ENCODE measurements around the gene KCNMA1.

The KCNMA1 gene

DNA sequence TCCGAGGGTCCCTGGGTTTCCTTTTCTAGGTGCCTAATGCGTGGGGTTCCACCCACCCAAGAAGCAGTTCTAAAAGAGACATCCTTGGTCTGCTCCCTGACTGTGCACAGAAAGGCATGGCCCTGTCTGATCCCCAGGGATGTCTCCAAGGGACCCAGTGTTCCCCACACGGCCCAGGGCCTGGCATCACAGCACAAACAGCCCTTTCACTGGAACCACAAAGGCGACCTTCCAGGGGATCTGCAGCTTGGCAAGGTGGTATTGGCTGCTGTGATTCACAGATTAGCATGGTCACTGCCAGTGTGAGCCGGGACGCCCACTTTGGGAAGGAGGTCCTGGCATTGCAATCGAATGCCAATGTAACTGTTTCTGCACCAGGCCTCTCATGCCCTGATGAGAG, 6.4 kb downstream of the KCNMA1 start:
- DNase-seq = no peak

DNA sequence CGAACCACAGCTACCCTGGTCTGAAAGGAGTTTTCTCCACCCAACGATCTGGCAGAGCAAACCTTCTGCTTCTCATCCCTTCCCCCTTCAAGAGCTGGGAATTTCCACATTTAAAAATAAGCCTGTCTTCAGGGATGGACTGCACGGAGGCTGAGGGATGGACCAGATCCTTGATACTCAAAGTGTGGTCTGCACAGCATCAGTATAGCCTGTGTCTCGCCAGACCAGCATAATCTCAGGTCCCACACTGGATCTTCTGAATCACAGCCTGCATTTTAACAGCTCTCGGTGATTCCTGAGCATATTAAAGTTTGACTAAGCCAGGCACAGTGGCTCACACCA, 7.1 kb downstream of the KCNMA1 start:
- DNase-seq = no peak

DNA sequence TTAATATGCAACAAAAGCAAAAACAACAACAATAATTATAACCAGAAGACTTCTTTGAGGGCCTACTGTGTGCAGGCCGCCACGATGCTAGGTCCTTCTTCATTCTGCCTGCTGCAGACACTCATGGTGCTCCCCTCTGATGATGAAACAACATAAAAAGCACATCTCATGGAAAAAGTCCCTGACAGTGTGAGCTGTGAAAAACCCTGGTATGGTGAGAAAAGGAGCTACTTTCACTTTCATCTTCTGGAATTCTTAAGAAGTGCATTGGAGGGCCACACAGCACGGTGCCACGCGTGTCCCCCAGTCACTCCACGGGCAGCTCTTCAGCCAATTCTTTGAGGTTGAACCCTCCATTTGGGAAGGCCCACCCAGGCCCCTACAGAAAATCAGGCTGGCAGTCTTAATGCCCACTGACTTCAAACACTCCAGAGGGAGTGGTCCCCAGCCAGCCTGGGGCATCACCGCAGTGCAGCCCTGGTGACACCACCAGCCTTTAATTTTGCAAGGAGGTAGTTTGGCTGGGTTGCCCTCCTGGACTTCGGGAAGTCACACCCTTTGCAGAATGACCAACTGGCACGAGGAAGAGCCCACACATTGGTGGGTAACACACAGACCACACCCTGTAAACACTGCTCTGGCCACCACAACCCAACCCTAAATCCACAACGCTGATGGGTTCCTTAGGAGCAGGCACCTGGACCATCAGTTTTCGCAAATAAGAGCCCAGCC, 7.7 kb downstream of the KCNMA1 start:
- DNase-seq = peak; percentile 66 to 73 (median 67)

DNA sequence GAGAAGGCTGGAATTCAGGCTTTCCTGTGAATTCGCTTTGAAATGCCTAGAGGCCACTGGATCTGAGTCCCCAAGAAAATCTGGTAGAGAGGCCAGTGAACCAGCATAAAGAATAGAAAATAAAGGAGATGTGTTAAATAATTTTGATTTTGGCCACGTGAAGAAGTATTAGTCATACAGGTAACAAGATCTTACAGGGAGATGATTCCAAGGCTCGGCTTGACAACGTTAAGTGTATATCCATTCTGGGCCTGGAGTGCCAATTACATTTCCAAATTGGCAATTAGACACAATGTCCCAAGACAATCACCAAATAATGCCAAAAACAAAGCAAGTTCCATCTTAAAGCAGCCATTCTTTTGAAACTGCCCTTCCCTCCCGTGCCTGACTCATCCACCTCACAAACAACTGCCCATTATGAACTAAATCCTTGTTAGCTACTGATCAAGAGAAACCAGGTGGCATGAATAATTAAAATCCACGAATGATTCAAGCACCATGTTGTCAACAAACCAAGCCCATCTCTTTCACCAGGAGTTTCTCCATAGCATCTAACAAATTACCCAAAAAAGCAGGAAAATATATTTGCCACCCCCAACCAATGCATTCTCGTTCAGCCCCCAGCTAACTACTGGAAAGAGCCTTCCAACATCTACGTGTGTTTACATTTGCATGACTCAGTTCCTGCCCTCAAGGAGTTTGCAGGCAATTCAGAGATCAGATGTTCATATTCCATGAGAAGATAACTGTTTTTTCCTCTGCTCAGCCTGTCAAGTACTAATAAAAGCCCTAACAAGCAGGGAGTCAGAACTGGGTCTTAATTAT, 8.5 kb downstream of the KCNMA1 start:
- DNase-seq = no peak

DNA sequence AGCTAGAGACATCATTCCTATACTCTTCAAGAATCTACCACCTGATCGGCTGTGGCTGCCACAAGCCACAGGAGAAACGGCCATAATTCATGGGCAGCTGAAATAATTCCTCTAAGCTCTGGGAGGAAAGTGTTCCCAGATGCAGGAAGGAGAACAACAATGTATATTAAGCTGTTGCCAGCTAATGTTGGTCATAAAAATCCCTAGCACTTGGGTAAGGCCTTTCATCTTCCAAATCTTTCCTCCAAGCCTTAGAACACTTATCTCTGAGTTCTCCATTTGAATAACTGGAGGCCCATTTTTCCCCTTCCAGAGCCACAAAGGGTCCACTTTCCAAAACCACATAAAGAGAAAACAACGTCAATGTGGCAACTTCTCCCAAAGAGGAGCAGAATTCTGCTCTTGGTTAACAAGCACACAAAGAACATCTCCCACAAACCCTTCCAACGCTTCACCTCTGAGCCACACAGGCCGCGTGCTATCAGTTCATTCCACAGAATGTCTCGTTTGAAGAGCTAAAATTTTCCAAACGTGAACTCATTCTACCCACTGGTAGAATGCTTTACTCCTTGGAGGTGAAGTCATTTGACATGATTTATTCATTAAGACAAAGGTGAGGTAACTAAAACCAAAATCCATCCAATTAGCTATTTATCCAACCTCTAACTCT, 11.2 kb downstream of the KCNMA1 start:
- DNase-seq = no peak

DNA sequence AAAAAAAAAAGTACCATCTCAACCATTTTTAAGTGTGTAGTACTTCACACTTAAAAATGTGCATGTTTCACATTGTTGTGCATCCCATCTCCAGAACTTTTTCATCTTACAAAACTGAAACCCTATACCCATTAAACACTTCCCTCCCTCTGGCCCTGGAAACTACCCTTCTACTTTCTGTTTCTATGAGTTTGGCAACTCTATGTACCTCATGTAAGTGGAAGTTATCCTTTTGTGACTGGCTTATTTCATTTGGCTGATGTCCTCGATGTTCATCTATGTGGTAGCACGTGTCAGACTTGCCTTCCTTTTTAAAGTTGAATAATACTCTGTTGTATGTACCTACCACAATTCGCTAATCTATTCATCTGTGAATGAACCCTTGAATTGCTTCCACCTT, 12.2 kb downstream of the KCNMA1 start:
- peak; percentile 72 to 85 (median 77) for DNase-seq

DNA sequence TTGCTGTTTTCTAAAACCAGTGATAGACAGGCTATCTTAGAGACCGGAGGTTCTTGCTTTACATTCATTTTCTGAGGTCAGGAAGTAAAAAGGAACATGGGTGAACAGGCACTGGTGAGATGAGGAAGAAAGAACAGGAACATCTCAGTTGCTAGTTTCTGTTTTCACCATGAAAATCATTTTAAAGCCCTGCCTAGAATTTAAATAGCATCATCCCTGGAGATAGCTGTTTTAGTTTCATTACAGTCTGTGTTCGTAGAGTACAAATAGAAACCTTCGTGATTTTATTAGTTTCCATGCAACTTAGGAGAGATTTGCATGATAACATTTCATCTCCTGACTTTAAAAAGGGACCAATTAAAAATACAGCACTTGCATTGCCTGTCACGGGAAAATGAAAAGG, 14.7 kb downstream of the KCNMA1 start:
- peak; percentile 59 to 84 (median 78) for DNase-seq

DNA sequence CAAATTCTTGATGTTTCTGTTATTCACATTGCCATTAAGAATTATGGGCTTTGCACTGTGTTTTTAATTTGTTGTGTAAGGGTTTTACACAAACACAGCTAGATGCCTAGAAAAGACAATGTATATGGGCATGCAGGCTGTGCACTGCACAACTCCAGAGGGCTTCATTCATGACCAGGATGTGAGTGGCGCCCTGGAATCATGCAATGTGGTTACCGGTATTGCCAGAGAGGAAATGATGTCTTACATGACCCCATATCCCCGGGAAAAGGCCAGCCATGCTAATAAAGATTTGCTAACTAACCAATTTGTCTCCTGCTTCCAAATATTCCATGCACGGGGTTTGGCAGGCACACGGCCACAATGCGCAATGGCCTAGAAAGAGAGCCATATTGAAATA, 16.9 kb downstream of the KCNMA1 start:
- DNase-seq = peak; percentile 54 to 69 (median 57)

DNA sequence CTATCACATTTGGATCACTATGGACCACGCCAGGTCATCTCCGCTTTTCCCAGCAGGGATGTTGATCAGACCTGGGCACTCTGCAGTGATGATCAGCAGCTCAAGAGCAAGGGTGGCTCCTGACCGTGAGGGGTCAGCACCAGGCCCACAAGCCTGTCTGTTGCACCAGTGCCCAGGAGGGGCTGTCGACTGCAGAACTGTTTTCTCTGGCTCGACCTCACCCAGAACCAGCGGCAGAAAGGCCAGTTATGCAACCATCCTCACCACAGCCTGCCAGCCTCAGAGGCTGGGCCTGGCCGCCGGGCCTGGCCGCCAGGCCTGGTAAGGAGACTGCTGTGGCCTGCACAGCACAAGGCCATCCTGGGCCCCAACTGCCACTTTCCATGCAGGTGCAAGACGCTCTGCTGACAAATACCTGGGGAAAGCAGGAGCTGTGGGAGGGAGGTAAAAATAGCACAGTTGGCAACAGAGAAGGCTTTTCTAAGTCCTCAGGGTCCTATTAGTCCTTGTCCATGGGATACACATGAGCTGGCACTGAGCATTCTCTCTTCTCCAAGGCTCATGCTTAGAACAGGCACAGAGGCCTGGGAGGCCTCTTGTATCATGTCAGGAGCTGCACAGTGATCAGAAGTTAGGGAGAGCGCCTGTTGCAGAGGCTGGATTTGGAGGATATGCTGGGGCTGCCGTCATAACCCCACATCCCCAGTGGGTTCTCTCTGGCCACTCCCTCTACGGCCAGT, 17.5 kb downstream of the KCNMA1 start:
- DNase-seq = no peak

DNA sequence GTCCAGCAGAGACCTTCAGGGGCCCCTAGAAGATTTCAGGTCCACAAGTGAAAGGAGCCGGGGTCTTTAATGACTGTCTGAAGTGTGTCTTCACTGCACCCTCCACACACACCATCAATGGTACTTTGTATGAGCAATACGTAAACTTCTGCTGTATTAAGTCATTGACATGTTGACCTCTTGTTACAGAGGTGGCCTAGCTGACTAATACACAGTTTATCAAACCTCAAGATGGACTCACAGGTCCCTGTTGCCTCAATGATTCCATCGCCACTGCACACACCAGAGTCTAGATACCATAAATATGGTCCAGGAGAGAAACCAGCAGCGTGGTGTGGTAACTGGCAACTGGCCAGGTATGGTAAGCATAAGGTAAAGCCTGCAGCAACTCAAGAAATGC, 19.5 kb downstream of the KCNMA1 start:
- DNase-seq = no peak

DNA sequence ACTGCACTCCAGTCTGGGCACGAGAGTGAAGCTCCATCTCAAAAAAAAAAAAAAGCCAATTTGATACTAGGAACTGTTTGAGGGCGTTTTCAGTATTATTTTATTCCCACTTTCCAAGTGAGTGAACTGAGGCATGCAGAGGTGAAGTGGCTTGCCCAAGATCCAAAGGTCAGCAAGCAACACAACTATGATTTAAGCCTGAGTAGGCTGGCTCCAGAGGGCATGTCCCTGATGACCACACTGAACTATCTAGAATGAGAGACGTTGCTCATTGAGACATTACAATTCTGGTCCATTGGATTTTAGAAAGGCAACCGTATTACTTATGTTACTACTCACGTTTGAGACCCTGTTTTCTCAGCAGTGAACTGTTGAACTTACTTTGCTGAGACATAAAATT, 20.8 kb downstream of the KCNMA1 start:
- no peak for DNase-seq

DNA sequence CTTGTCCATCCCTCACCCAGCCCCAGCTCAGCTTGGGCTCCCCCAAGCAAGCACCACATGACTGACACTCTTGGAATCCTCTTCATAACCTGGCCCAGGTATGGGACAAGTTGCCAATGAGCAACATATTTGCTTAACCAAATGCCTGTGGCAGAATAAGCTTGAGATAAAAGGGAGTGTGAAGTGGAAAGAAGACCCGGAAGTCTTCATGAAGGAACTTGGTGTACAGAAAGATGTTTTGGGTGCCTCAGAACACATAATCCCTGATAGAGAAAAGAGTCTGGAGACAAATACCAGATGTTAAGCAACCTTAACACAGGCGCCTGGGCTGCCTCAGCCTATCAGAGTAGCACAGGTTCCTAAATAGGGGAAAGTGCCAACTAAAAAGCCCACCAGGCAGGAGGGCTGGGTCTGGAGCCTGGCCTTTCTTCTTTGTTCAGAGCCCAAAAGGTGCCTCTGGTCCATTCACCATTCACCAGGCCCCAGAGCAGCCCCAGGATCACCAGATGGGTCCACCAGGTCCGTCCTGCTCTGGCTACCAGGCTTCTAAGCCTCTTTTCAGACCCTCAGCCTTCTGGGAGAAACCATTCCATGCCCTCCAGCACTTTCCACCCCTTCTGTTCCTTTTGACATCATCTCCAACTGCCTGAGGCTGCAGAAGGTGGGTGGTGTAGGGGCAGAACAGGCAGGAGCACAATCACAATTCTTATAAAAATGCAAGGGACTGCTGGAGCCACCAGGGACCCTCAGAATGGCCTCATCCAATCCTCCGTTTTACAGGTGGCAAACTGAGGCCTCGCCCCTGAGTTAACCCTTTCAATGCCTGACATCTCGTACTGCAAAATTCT, 22.6 kb downstream of the KCNMA1 start:
- no peak for DNase-seq

DNA sequence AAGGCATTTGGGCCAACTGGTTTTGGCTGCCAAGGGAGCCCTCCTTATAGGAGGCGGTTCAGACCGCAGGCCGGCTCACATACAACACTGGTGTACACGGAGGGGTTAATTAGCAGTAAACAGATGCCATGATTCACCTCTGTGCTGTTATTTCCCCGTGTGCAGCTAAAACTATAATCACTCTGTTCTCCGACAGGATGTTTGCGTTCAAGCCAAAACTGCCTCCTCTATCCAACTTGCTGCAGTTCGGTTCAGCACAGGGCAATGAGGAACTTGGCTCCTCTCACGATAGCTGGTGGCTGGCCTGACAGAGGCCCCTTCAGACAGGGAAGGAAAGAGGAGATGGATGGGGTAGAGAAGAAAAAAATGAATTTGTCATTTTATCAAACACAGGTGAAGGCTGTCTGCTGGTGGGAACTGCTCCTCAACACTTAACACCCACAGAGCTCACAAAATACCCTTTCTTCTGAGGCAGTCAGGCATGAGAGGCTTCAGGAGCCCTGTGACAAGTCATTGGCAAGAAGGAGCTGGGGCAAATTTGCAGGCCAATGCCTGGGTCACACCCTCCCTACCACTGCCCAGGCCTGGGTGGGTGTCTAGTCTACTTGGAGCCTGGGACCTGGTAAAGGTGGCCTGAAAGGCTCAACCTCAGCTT, 24.0 kb downstream of the KCNMA1 start:
- DNase-seq = peak in 1 of 3 donors; percentile 35

DNA sequence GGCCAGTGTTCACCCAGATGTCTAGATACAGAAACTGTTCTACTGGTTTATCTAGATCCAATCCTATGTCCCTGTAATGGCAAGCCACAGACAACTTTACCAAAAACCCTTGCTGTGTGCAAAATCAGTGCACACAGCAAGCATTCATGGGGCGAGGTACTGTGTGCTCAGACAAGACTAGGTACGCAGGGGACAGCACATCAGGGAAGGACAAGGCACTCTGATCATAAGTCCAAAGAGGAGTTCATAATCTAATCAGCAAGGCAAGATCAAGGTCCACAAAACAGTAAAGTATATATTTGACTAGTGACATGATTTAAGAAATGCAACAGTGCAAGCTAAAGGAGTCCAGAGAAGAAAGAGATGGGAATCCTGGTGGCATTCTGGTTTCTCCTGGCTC, 25.9 kb downstream of the KCNMA1 start:
- no peak for DNase-seq

DNA sequence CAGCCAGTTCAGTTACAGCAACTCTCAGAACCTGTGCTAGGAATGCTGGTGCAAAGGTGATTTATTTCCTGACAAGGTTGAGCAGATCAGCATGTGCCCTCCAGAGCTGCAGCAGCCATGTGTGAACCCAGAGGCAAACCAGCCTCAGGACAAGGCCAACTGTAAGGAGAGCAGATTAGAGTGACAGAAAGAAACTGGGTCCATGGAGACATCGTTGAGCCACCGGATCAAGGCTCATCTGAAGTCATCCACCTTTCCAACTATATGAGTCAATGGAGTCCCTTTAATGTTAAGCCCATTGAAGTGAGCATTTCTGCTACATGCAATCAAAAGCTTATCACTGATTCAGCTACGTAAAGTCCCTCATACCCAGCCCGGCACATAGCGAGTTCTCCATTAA, 26.4 kb downstream of the KCNMA1 start:
- DNase-seq = no peak

DNA sequence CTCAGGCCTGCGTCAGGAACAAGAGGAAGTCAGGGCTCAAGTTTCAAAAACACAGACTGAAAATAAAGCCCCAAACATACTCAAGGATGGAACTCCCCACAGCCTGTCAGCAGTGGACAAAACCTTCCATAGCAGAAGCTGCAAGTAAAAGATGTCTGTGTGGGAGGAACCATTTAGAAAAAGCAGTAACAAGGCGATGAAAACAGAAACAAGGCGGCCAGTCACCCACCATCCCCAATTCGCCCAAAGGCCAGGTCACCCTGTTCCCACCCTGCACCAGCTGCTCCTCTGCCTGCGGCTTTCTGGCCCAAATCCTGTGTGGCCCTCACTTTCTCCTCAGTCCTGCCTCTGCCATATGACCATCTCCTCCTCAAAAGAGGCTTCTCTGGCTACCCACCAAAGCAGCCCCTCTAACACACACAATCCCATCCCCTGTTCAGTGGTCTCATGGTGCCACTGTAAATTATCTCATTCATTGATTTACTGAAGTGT, 27.8 kb downstream of the KCNMA1 start:
- DNase-seq = peak; percentile 77 to 85 (median 77)

DNA sequence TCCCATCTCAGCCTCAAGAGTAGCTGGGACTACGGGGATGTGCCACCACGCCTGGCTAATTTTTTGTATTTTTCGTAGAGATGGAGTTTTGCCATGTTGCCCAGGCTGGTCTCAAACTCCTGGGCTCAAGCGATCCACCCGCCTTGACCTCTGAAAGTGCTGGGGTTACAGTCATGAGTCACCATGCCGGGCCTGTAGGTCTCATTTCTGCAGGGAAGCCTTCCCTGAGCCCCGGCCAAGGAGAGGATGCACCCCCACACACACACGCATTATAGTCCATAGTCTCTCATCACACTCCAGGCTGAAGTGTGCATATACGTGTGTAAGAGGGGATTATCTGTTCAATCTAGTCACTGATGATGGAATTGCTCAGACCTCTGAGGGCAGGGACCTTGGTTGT, 29.3 kb downstream of the KCNMA1 start:
- no peak for DNase-seq

DNA sequence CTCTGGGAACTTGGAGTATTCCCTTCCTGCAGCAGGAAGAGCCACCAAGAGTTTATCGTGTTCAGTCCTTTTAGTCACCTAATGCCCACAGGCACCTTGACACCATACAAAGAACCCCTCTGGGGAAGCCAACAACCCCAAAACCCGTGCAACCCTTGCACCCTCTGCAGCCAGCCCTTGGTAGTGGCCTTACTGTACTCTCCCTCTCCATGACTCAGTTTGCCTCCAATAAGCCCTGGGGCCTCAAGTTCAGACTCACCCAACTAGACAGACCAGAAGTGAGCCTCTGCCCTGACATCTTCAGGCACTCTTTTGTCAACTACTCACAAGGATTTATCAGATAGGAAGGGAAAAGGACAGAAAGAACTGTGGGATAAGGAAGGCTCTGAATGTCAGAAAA, 30.9 kb downstream of the KCNMA1 start:
- no peak for DNase-seq

DNA sequence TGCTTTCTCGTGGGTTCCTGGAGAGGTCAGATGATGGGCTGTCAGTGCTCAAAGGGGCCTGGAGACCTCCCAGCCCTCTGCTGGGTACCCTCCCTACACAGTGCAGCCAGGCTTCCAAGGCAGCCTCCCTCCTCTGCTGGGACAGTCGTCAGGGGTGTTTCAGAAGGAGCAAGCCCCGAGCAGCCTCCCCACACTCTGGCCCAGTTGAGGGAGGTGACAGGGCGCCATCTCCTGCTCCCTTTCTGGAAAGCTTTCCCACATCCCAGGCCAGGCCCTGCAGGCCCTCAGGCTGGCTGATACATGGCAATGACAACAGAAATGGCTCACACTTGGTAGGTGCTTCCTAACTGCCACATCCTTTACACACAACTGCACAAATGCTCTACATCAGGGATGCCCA, 32.1 kb downstream of the KCNMA1 start:
- no peak for DNase-seq

DNA sequence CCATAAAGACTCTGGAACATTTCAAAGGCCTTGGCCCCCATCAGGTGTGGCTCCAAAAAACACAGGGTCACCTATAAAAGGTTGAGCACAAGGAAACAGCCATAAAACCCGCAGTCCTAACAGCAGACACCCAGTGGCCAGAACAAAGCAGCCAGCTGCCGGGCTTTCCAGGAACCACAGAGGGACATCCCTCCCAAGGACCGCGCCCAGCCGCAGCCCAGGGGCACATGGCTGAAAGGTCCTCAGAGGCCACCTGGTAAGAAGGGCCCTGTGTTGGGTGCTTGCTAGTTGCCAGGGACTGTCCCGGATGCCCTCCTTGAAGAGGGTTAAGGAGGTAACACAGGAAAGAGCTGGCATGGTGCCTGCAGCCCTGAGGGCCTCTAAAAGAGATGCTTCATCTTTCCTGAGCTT, 32.7 kb downstream of the KCNMA1 start:
- DNase-seq = no peak

DNA sequence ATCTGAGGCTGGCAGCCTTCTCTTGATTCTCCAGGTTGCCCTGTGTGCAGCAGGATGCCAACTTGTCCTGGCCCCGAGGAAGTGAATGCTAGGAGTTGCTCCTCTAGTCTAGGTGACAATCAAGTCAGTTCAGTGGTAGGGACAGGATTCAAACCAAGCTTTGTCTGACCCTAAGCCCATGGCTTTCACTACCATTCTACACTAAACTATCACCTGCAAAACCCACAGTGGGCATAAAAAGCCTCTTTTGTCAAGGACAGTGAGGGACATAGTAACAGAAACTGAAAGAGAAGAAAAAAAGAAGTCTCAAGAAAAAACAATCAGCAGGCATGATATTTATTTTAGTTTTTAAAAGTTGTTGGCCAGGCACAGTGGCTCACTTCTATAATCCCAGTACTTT, 33.5 kb downstream of the KCNMA1 start:
- DNase-seq = no peak

DNA sequence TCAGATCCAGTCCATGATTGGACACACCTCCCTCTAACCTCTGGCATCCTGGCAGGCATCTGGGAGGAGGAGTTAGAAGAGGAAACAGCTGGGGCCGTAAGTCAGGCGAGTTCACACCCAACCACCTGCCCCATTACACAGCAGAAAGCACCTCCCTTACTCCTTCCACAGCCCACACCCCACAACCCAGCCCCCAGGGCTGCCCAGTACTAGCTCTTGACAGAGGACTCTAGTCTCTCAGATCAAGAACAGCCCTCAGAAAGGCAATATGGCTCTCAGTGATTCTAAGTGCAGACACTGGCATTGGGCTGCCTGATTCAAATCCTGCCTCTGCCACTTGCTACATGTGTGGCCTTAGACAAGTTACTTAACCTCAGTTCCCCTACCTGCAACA, 34.1 kb downstream of the KCNMA1 start:
- no peak for DNase-seq

Data from suppressor macrophage treated with lipopolysaccharide for 1 hour (primary cell).